Nephron (organoid): ENCODE data around the gene CCDC51.
A peak's percentile ranks its signal among the peaks of the same experiment; 100 is the strongest.

Experiments
- H3K27ac Mint-ChIP-seq, 3 experiments: 2 replicates each; pipeline ENCODE4 v1.8.0; 2020; ENCODE audit warnings: mixed read lengths in 3 of 3, mild to moderate bottlenecking in 2 of 3, moderate library complexity in 1 of 3
- H3K27me3 Mint-ChIP-seq: 2 replicates; pipeline ENCODE4 v1.8.0; 2021; ENCODE audit warnings: low read depth, mild to moderate bottlenecking, moderate library complexity, mixed read lengths
- H3K36me3 Mint-ChIP-seq: 2 replicates; pipeline ENCODE4 v1.8.0; 2020; ENCODE audit warnings: low read depth, mixed read lengths
- H3K4me1 Mint-ChIP-seq: 2 replicates; pipeline ENCODE4 v1.8.0; 2020; ENCODE audit warnings: mixed read lengths
- H3K4me3 Mint-ChIP-seq, 3 experiments: 2 replicates each; pipeline ENCODE4 v1.8.0; 2020; ENCODE audit warnings: mild to moderate bottlenecking in 3 of 3, mixed read lengths in 3 of 3, moderate library complexity in 2 of 3
- H3K9me3 Mint-ChIP-seq: 2 replicates; pipeline ENCODE4 v1.8.0; 2020; ENCODE audit warnings: mixed read lengths
- CTCF ChIP-seq, 3 experiments: fragments of 200-600 bp; sonication (generic); IDR thresholded peaks; one replicate each; pipeline ENCODE4 v1.5.0; 2021; ENCODE audit warnings: antibody characterized with exemption in 3 of 3; ENCODE audit not compliant: unreplicated experiment in 3 of 3

Gene CCDC51

GRCh38 chr3:48429960-48430707 lies 9.8 kb downstream of the CCDC51 start, which contains the start of gene PLXNB1:
TSS of gene PLXNB1 (minus strand) at chr3:48430086. CDS start at chr3:48424611, 5,475 bp downstream.
- no peak for TF ChIP-seq CTCF (IDR thresholded peaks at IDR 0.05; ENCODE audit: unreplicated experiment in 3 of 3)
- no peaks in the 10 kb centered on the region for H3K9me3 Mint-ChIP-seq
- peak within 1 kb of the TSS; percentile 20 to 99 (median 94) for H3K27ac Mint-ChIP-seq
- peaks cover 3% of the 10 kb centered on the region for H3K36me3 Mint-ChIP-seq
- no peaks in the 10 kb centered on the region for H3K27me3 Mint-ChIP-seq
- peak within 1 kb of the TSS; percentile 91 to 93 (median 92) for H3K4me3 Mint-ChIP-seq
- H3K4me1 Mint-ChIP-seq = peaks cover 53% of the 10 kb centered on the region

- peaks cover 60% of the 10 kb centered on the region for H3K4me1 Mint-ChIP-seq
- TF ChIP-seq CTCF (IDR thresholded peaks at IDR 0.05; ENCODE audit: unreplicated experiment in 3 of 3) = no peak
- peaks cover 3% of the 10 kb centered on the region for H3K36me3 Mint-ChIP-seq
- H3K4me3 Mint-ChIP-seq = peak overlapping the region; percentile 91 to 93 (median 92)
- H3K27ac Mint-ChIP-seq = peak overlapping the region; percentile 20 to 99 (median 57)
- no peaks in the 10 kb centered on the region for H3K27me3 Mint-ChIP-seq
- H3K9me3 Mint-ChIP-seq = no peaks in the 10 kb centered on the region
Measured at GRCh38 chr3:48429317-48429959, 10.5 kb downstream of the CCDC51 start.

GRCh38 chr3:48428572-48429316 lies 11.2 kb downstream of the CCDC51 start:
- H3K4me1 Mint-ChIP-seq = peaks cover 54% of the 10 kb centered on the region
- peak overlapping the region; percentile 90 to 94 (median 93) for H3K27ac Mint-ChIP-seq
- no peak for TF ChIP-seq CTCF (IDR thresholded peaks at IDR 0.05; ENCODE audit: unreplicated experiment in 3 of 3)
- peak overlapping the region; percentile 84 to 91 (median 87) for H3K4me3 Mint-ChIP-seq
- H3K9me3 Mint-ChIP-seq = no peaks in the 10 kb centered on the region
- no peaks in the 10 kb centered on the region for H3K27me3 Mint-ChIP-seq
- peaks cover 3% of the 10 kb centered on the region for H3K36me3 Mint-ChIP-seq

- H3K27me3 Mint-ChIP-seq = no peaks in the 10 kb centered on the region
- no peak for TF ChIP-seq CTCF (IDR thresholded peaks at IDR 0.05; ENCODE audit: unreplicated experiment in 3 of 3)
- H3K36me3 Mint-ChIP-seq = peaks cover 5% of the 10 kb centered on the region
- H3K27ac Mint-ChIP-seq = peak overlapping the region; percentile 90 to 94 (median 93)
- H3K4me1 Mint-ChIP-seq = peaks cover 54% of the 10 kb centered on the region
- no peaks in the 10 kb centered on the region for H3K9me3 Mint-ChIP-seq
- peak overlapping the region; percentile 84 to 91 (median 87) for H3K4me3 Mint-ChIP-seq
Measured at GRCh38 chr3:48428088-48428571, 11.8 kb downstream of the CCDC51 start.

- no peaks in the 10 kb centered on the region for H3K27me3 Mint-ChIP-seq
- H3K27ac Mint-ChIP-seq = peak overlapping the region; percentile 90 to 94 (median 93)
- H3K4me3 Mint-ChIP-seq = peak overlapping the region; percentile 84 to 91 (median 87)
- peaks cover 58% of the 10 kb centered on the region for H3K4me1 Mint-ChIP-seq
- no peaks in the 10 kb centered on the region for H3K9me3 Mint-ChIP-seq
- TF ChIP-seq CTCF (IDR thresholded peaks at IDR 0.05; ENCODE audit: unreplicated experiment in 3 of 3) = no peak
- peaks cover 9% of the 10 kb centered on the region for H3K36me3 Mint-ChIP-seq
Measured at GRCh38 chr3:48427630-48427962, 12.3 kb downstream of the CCDC51 start.
